Ectodermal cell (in vitro differentiated cells): Measurements from ENCODE around the gene AKAP6.

Source experiments
- H3K27ac ChIP-seq: 2 replicates; pipeline ENCODE4 v1.7.0; 2013; ENCODE audit warnings: mild to moderate bottlenecking, low read depth, low read length; ENCODE audit not compliant: insufficient read depth, poor library complexity, severe bottlenecking
- H3K27me3 ChIP-seq: 2 replicates; pipeline ENCODE4 v1.7.0; 2013; ENCODE audit warnings: mild to moderate bottlenecking, low read length; ENCODE audit not compliant: insufficient read depth, control insufficient read depth, poor library complexity, severe bottlenecking
- H3K36me3 ChIP-seq: one replicate; pipeline ENCODE4 v1.7.0; 2013; ENCODE audit warnings: low read length; ENCODE audit not compliant: control insufficient read depth, insufficient read depth
- H3K4me1 ChIP-seq: one replicate; pipeline ENCODE4 v1.7.0; 2013; ENCODE audit warnings: low read length; ENCODE audit not compliant: control insufficient read depth, insufficient read depth
- H3K4me3 ChIP-seq: 2 replicates; pipeline ENCODE4 v1.7.0; 2013; ENCODE audit warnings: low read depth, low read length, control low read depth; ENCODE audit not compliant: insufficient read depth
- H3K9me3 ChIP-seq: 2 replicates; pipeline ENCODE4 v1.7.0; 2013; ENCODE audit warnings: mild to moderate bottlenecking, low read length, moderate library complexity; ENCODE audit not compliant: control insufficient read depth
- WGBS, 2 experiments: methylation state at CpG; one replicate each; pipeline ENCODE4 v1.1.7; 2013; ENCODE audit warnings: missing lambda C conversion rate in 2 of 2; 5-methylcytosine and 5-hydroxymethylcytosine counted together

AKAP6 gene

GRCh38 chr14:32702562-32702961 lies 373.5 kb downstream of the AKAP6 start:
- Histone ChIP-seq H3K27ac (no peak overlapping the region), H3K27me3 (no peaks in the 10 kb centered on the region), H3K4me3 (no peak overlapping the region), H3K36me3 (no peaks in the 10 kb centered on the region), H3K4me1 (no peaks in the 10 kb centered on the region), H3K9me3 (no peaks in the 10 kb centered on the region)
- 35 to 43% methylated on average over 8 of the region's 8 CpGs for WGBS, 2 experiments

- Histone ChIP-seq H3K36me3 (no peaks in the 10 kb centered on the region), H3K4me3 (no peak overlapping the region), H3K27me3 (no peaks in the 10 kb centered on the region), H3K27ac (no peak overlapping the region), H3K4me1 (no peaks in the 10 kb centered on the region), H3K9me3 (no peaks in the 10 kb centered on the region)
- WGBS, 2 experiments, result 90 to 91% methylated on average over 4 of the region's 4 CpGs
Observed at GRCh38 chr14:32703183-32703621, 374.1 kb downstream of the AKAP6 start.

GRCh38 chr14:32706721-32707519 lies 377.8 kb downstream of the AKAP6 start:
- no peaks in the 10 kb centered on the region for H3K9me3 ChIP-seq
- no peaks in the 10 kb centered on the region for H3K27me3 ChIP-seq
- no peaks in the 10 kb centered on the region for H3K4me1 ChIP-seq
- H3K4me3 ChIP-seq, result no peak overlapping the region
- H3K27ac ChIP-seq, result no peak overlapping the region
- WGBS, 2 experiments, result no CpG with 5 or more reads among the region's 1 CpG
- no peaks in the 10 kb centered on the region for H3K36me3 ChIP-seq

GRCh38 chr14:32707742-32708500 lies 378.8 kb downstream of the AKAP6 start:
- Histone ChIP-seq H3K9me3 (no peaks in the 10 kb centered on the region), H3K27ac (no peak overlapping the region), H3K4me3 (no peak overlapping the region), H3K4me1 (no peaks in the 10 kb centered on the region), H3K36me3 (no peaks in the 10 kb centered on the region), H3K27me3 (no peaks in the 10 kb centered on the region)
- 95 to 97% methylated on average over 5 of the region's 5 CpGs for WGBS, 2 experiments

- 84 to 88% methylated on average over 4 of the region's 4 CpGs for WGBS, 2 experiments
Observed at GRCh38 chr14:32709027-32709426, 379.9 kb downstream of the AKAP6 start.

GRCh38 chr14:32710231-32710671 lies 381.2 kb downstream of the AKAP6 start:
- no peaks in the 10 kb centered on the region for H3K4me1 ChIP-seq
- no peak overlapping the region for H3K27ac ChIP-seq
- 79 to 83% methylated on average over 5 to 7 of the region's 7 CpGs for WGBS, 2 experiments
- H3K9me3 ChIP-seq, result no peaks in the 10 kb centered on the region
- no peak overlapping the region for H3K4me3 ChIP-seq
- no peaks in the 10 kb centered on the region for H3K36me3 ChIP-seq
- no peaks in the 10 kb centered on the region for H3K27me3 ChIP-seq

More at GRCh38 chr14:32709027-32709426, 379.9 kb downstream of the AKAP6 start:
- Histone ChIP-seq H3K4me3 (no peak overlapping the region), H3K4me1 (no peaks in the 10 kb centered on the region), H3K9me3 (no peaks in the 10 kb centered on the region), H3K27ac (no peak overlapping the region), H3K27me3 (no peaks in the 10 kb centered on the region), H3K36me3 (no peaks in the 10 kb centered on the region)

- no peaks in the 10 kb centered on the region for H3K27me3 ChIP-seq
- H3K9me3 ChIP-seq, result no peaks in the 10 kb centered on the region
- no peaks in the 10 kb centered on the region for H3K4me1 ChIP-seq
- H3K4me3 ChIP-seq, result no peak overlapping the region
- no peaks in the 10 kb centered on the region for H3K36me3 ChIP-seq
- H3K27ac ChIP-seq, result no peak overlapping the region
- whole genome bisulfite sequencing, 2 experiments, result 60 to 61% methylated on average over 5 to 6 of the region's 7 CpGs
Observed at GRCh38 chr14:32710731-32711680, 381.9 kb downstream of the AKAP6 start.

GRCh38 chr14:32713856-32714255 lies 384.8 kb downstream of the AKAP6 start:
- no peak overlapping the region for H3K4me3 ChIP-seq
- H3K27ac ChIP-seq, result no peak overlapping the region
- H3K27me3 ChIP-seq, result no peaks in the 10 kb centered on the region
- no peaks in the 10 kb centered on the region for H3K36me3 ChIP-seq
- WGBS, 2 experiments, result 95 to 97% methylated on average over 2 to 3 of the region's 3 CpGs
- H3K4me1 ChIP-seq, result no peaks in the 10 kb centered on the region
- H3K9me3 ChIP-seq, result no peaks in the 10 kb centered on the region

GRCh38 chr14:32719601-32720000 lies 390.5 kb downstream of the AKAP6 start:
- Histone ChIP-seq H3K9me3 (no peaks in the 10 kb centered on the region), H3K4me1 (no peaks in the 10 kb centered on the region), H3K36me3 (no peaks in the 10 kb centered on the region), H3K27ac (no peak overlapping the region), H3K27me3 (no peaks in the 10 kb centered on the region), H3K4me3 (no peak overlapping the region)
- 100% methylated on average over 1 of the region's 1 CpG; no CpG with 5 or more reads in 1 of the 2 experiments for WGBS, 2 experiments
